Measurements from ENCODE around the gene MYH1.

The MYH1 gene

DNA sequence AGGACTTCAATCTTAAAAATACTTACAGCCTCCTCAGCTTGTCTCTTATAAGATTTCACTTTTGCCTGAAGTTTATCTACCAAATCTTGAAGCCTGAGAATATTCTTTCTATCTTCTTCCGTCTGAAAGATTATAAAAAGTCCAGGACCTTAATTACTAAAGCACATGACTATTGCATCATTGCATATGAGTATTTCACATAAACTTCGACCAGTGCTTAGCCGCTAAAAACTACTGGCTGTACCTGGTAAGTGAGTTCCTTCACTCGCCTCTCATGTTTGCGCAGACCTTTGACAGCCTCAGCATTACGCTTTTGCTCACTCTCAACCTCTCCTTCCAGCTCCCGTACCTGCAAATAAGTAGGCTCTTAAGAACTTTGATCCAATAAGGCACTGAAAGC is 4.7 kb upstream of the MYH1 start:
- Histone ChIP-seq H3K27ac (ENCODE audit: low read length) (no peak overlapping the region), H3K4me3 (ENCODE audit: low read length) (no peak overlapping the region), H3K36me3 (replicated peaks; ENCODE audit: insufficient read depth, low read length) (no peaks in the 10 kb centered on the region), H3F3A (ENCODE audit: insufficient read depth, low read length) (no peaks in the 10 kb centered on the region), H4K20me1 (ENCODE audit: insufficient read depth, low read length) (no peaks in the 10 kb centered on the region), H3K79me2 (ENCODE audit: low read length) (no peaks in the 10 kb centered on the region), H3K9me3 (replicated peaks; ENCODE audit: insufficient read depth, low read length) (no peaks in the 10 kb centered on the region), H2AFZ (ENCODE audit: low read length) (no peak overlapping the region), H3K9ac (ENCODE audit: low read length) (no peak overlapping the region), H3K27me3 (replicated peaks; ENCODE audit: insufficient read depth, low read length) (no peaks in the 10 kb centered on the region), H3K9me2 (replicated peaks; ENCODE audit: insufficient read depth, low read length) (no peaks in the 10 kb centered on the region), H3K4me2 (ENCODE audit: low read depth, low read length) (no peak overlapping the region), H3K4me1 (ENCODE audit: low read length) (no peaks in the 10 kb centered on the region)
- TF ChIP-seq EZH2 (optimal IDR thresholded peaks at IDR 0.05; ENCODE audit: low read depth, low read length) (no peak), EZH2phosphoT487 (IDR thresholded peaks at IDR 0.05; ENCODE audit: low read length) (no peak)
- TF ChIP-seq, protein P1, sequence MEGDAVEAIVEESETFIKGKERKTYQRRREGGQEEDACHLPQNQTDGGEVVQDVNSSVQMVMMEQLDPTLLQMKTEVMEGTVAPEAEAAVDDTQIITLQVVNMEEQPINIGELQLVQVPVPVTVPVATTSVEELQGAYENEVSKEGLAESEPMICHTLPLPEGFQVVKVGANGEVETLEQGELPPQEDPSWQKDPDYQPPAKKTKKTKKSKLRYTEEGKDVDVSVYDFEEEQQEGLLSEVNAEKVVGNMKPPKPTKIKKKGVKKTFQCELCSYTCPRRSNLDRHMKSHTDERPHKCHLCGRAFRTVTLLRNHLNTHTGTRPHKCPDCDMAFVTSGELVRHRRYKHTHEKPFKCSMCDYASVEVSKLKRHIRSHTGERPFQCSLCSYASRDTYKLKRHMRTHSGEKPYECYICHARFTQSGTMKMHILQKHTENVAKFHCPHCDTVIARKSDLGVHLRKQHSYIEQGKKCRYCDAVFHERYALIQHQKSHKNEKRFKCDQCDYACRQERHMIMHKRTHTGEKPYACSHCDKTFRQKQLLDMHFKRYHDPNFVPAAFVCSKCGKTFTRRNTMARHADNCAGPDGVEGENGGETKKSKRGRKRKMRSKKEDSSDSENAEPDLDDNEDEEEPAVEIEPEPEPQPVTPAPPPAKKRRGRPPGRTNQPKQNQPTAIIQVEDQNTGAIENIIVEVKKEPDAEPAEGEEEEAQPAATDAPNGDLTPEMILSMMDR (IDR thresholded peaks at IDR 0.05; ENCODE audit: low read length), result no peak
- DNase-seq, result no peak

DNA sequence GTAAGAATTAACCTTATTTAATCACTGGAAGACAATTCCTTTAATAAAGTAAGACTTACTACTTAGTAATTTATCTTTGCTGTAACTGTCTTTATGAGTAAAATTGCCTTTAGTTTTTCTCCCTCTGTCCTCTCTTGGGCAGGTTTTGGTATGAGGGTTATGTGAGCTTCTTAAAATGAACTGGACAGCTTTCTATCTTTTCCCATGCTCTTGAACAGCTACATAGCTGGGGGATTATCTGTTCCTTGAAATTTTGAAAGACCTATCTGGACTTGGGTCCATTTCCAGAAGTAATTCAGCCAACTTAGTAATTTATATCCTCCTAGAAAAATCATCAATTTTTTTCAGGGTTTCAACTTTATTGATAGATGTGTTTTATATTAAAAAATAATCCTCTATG is 3.6 kb upstream of the MYH1 start:
- Histone ChIP-seq H3K79me2 (ENCODE audit: low read length) (no peaks in the 10 kb centered on the region), H2AFZ (ENCODE audit: low read length) (no peak overlapping the region), H3K36me3 (replicated peaks; ENCODE audit: insufficient read depth, low read length) (no peaks in the 10 kb centered on the region), H3K9ac (ENCODE audit: low read length) (no peak overlapping the region), H3K9me2 (replicated peaks; ENCODE audit: insufficient read depth, low read length) (no peaks in the 10 kb centered on the region), H3K27me3 (replicated peaks; ENCODE audit: insufficient read depth, low read length) (no peaks in the 10 kb centered on the region), H3K27ac (ENCODE audit: low read length) (no peak overlapping the region), H3K4me1 (ENCODE audit: low read length) (no peaks in the 10 kb centered on the region), H3K9me3 (replicated peaks; ENCODE audit: insufficient read depth, low read length) (no peaks in the 10 kb centered on the region), H3F3A (ENCODE audit: insufficient read depth, low read length) (no peaks in the 10 kb centered on the region), H3K4me3 (ENCODE audit: low read length) (no peak overlapping the region), H4K20me1 (ENCODE audit: insufficient read depth, low read length) (no peaks in the 10 kb centered on the region), H3K4me2 (ENCODE audit: low read depth, low read length) (no peak overlapping the region)
- TF ChIP-seq EZH2phosphoT487 (IDR thresholded peaks at IDR 0.05; ENCODE audit: low read length), result no peak
- no peak for DNase-seq

DNA sequence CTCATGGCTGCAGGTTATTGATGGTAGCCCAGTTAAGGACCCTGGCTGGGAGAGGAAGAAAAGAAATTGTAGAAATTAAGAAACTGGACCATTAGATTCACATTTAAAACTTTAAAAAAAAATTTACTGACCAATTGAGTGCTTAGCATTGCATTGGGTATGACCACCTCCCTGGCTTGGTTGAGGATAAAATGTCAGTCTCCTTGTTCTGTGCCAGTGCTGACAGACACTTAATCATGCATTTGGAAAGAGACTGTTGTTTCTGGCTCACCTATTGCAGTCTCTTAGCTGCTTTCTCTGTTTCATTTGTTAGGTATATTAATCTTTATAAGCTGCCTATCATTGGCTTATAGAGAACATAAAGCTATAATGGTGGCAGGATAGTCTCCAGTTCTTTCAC is 1.7 kb downstream of the MYH1 start:
- Histone ChIP-seq H2AFZ (ENCODE audit: low read length) (no peak overlapping the region), H3K9me3 (replicated peaks; ENCODE audit: insufficient read depth, low read length) (no peaks in the 10 kb centered on the region), H3K4me2 (ENCODE audit: low read depth, low read length) (no peak overlapping the region), H3K9ac (ENCODE audit: low read length) (no peak overlapping the region), H3F3A (ENCODE audit: insufficient read depth, low read length) (no peaks in the 10 kb centered on the region), H3K4me1 (ENCODE audit: low read length) (no peaks in the 10 kb centered on the region), H4K20me1 (ENCODE audit: insufficient read depth, low read length) (no peaks in the 10 kb centered on the region), H3K79me2 (ENCODE audit: low read length) (no peaks in the 10 kb centered on the region), H3K27ac (ENCODE audit: low read length) (no peak overlapping the region), H3K4me3 (ENCODE audit: low read length) (no peak overlapping the region), H3K36me3 (replicated peaks; ENCODE audit: insufficient read depth, low read length) (no peaks in the 10 kb centered on the region), H3K27me3 (replicated peaks; ENCODE audit: insufficient read depth, low read length) (no peaks in the 10 kb centered on the region), H3K9me2 (replicated peaks; ENCODE audit: insufficient read depth, low read length) (no peaks in the 10 kb centered on the region)
- TF ChIP-seq EZH2 (optimal IDR thresholded peaks at IDR 0.05; ENCODE audit: low read depth, low read length) (no peak), EZH2phosphoT487 (IDR thresholded peaks at IDR 0.05; ENCODE audit: low read length) (no peak)
- DNase-seq, result no peak

DNA sequence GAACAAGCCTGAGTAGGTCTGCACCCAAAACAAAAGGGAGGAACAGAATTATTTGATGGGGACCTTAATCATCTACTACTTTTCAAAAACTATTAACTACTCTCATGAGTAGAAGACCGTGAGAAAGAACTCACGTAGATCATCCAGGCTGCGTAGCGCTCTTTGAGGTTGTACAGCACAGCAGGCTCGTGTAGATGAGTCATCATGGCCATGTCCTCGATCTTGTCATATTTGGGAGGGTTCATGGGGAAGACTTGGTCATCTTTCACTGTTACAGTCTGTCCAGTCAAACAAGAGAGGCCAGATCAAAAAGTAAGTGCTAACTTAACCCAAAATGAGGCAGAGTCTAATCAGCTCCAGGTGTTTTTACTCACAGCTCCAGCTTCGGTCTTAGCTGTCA is 2.3 kb downstream of the MYH1 start:
- Histone ChIP-seq H3K4me3 (ENCODE audit: low read length) (no peak overlapping the region), H3K4me2 (ENCODE audit: low read depth, low read length) (no peak overlapping the region), H3K36me3 (replicated peaks; ENCODE audit: insufficient read depth, low read length) (no peaks in the 10 kb centered on the region), H3K9ac (ENCODE audit: low read length) (no peak overlapping the region), H4K20me1 (ENCODE audit: insufficient read depth, low read length) (no peaks in the 10 kb centered on the region), H3F3A (ENCODE audit: insufficient read depth, low read length) (no peaks in the 10 kb centered on the region), H2AFZ (ENCODE audit: low read length) (no peak overlapping the region), H3K27ac (ENCODE audit: low read length) (no peak overlapping the region), H3K4me1 (ENCODE audit: low read length) (no peaks in the 10 kb centered on the region), H3K27me3 (replicated peaks; ENCODE audit: insufficient read depth, low read length) (no peaks in the 10 kb centered on the region), H3K9me2 (replicated peaks; ENCODE audit: insufficient read depth, low read length) (no peaks in the 10 kb centered on the region), H3K9me3 (replicated peaks; ENCODE audit: insufficient read depth, low read length) (no peaks in the 10 kb centered on the region), H3K79me2 (ENCODE audit: low read length) (no peaks in the 10 kb centered on the region)
- no peak for DNase-seq
- TF ChIP-seq, protein P1 (IDR thresholded peaks at IDR 0.05; ENCODE audit: low read length), result no peak
- TF ChIP-seq EZH2phosphoT487 (IDR thresholded peaks at IDR 0.05; ENCODE audit: low read length), result no peak
- TF ChIP-seq EZH2 (optimal IDR thresholded peaks at IDR 0.05; ENCODE audit: low read depth, low read length), result no peak
